Fibroblast of peridontal ligament (primary cell): ENCODE data around the gene UBXN7.
"Not testable (repeated sequence)": the region's sequence is repeated elsewhere in the genome, so short reads cannot be mapped to it uniquely, and the experiment has no call there.

ENCODE experiments used
- DNase-seq: peaks from one replicate; pipeline ENCODE4 v3.0.0-alpha.2; 2010; ENCODE audit errors: extremely low read depth

Gene UBXN7

DNA sequence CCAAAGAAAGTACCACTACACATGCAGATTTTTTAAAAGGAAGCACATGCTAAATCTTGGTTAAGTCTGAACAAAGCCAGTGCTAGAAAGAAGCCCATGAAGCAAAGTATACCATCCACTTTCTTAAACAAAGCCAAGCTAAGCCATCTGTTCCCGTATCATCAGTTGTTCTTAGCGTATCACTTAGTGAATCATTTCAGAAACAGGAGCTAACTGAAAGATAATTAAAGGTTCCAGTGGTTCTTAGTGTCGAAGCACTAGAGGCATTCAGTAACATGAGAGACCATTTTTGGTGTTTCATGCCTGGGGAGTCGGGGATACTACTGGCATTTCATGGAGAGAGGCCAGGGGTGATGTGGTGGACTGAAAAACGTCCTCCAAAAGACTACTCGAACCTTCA, 12.8 kb downstream of the UBXN7 start:
- DNase-seq = no peak

DNA sequence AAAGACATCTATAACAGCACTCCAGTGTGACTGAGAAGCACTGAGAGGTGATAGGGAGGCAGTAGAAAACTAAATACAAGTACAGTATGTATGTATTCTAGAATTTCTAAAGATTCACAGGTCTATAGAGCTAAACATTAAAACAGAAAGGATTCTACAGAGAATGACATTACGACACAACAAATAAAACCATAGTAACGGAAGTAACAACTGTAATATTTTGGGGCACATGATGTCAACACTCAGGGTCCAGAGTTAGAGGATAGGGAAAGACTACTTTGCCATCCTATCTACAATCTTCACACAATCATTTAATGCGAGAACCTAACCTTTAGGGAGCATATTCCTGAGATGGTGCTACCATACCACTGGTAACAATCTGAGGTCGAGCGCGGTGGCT, 13.6 kb downstream of the UBXN7 start:
- DNase-seq = no peak

DNA sequence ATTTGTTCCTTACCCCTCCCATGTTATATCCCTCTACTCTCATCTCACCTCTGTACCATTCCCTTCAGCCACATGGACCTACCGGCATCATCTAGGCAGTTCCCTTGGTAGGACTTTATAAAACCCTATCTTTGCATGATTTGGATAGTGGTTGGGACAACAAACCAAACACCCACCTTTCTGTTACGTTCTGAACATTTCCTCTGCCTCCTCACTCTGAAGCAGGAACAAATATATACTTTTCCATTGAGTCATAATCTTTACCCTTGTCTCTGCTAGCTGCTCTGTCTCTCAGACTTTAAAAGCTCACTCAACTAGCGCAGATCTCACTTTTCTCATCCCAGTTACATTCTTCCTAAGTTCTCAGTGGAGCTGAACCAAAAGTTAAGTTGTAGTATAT, 17.8 kb downstream of the UBXN7 start:
- peak; percentile 14 for DNase-seq

DNA sequence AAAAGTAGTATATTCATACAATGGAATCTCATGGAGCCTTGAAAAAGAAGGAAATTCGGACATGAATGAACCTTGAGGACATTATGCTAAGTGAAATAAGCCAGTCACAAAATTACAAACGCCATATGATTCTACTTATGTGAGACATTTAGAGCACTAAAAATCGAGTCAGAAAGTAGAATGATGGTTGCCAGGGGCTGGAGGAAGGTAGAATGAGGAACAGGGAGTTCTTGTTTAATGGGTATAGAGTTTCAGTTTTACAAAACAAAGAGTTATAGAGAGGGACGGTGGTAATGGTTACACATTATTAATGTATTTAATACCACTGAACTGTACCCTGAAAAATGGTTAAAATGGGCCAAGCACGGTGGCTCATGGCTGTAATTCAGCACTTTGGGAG, 19.5 kb downstream of the UBXN7 start:
- no peak for DNase-seq

DNA sequence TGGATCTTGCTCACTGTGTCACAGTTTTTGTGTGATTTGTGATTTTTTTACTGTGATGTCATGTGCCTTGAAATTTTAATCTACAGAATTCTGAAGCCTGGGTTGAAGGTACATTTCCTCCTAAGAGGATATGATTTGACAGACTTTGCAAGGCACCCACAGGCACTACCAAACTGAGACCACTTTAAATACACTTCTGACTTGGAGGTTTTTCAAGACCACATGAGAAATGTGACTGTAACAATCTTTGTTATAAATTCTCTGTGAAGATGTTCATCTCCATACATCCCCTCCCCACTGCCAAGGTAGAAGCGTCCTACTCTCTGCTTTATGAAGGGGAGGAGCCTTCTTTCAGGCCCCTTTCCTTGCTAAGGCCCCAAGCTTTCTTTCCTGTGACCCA, 22.8 kb downstream of the UBXN7 start:
- DNase-seq = no peak

DNA sequence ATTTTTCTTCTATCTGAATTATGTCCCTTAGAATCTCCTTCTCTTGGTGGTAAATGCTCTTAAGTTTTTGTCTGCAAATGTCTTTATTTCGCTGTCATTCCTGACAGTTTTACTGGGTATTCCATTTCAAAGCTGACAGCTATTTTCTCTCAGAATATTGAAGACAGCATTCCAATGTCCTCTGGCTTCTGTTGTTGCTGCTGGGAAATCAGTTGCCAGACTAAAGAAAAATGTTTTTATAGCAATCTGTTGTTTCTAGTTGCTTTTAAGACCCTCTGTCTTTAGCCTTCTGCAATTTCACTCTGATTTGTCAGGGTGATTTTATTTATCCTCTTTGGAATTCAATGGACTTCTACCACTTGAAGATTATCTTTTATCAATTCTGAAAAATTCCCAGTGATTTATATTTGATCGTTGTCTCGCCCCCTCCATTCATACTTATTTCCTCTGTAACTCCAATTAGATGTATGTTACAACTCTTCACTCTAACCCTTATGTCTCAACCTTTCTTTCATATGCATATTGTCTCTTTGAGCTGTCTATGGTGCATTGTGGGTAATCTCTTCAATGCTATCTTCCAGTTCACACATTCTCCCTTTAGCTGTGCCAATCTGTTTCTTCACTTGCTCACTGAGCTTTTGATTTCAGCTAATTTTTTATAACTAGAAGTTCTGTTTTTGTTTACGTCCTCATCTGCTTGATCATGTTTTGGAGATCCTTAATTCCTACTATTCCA, 23.5 kb downstream of the UBXN7 start:
- DNase-seq = no peak

DNA sequence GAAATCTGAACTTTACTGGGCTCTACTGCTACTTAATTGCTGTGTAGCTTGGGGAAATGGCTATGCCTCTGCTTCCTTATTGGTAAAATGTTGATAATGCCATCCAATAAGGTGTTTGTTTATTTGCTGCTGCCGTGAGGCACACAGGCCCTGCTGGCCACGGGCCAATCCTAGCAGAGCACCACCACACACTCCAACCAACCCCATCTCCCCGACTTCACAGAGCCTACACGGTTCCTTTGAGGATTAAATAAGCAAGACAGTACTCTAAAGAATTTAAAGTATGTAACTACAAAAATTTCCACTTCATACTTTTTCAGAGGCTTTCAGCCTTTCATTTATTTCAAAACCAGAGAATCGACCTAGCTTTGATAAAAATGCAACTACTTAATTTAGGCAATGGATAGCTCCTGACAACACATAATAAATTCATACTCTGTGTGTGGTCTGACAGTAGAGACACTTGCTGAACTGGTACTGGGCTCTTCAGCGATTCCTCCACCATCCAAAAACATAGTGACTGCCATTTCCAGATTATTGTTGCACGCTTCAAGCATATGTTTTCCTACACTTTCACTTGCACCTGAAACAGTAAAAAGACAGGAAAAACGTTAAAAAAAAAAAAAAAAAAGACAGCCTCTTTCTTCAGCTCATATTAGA, 25.3 kb downstream of the UBXN7 start:
- peak; percentile 67 for DNase-seq

DNA sequence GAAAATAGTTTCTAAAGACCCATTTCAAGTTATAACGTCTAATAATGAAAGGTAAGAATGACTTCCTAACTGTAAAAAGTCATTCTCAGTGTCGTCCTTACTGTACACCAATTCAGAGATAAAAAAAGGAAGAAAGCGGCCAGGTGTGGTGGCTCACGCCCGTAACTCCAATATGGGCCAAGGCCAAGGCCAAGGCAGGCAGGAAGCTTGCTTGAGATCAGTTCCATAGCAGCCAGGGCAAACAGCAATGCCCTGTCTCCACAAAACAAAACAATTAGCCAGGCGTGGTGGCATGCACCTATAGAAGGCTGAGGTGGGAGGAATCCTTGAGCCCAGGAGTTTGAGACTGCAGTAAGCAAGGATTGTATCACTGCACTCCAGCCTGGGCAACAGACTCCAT, 31.9 kb downstream of the UBXN7 start:
- no peak for DNase-seq

DNA sequence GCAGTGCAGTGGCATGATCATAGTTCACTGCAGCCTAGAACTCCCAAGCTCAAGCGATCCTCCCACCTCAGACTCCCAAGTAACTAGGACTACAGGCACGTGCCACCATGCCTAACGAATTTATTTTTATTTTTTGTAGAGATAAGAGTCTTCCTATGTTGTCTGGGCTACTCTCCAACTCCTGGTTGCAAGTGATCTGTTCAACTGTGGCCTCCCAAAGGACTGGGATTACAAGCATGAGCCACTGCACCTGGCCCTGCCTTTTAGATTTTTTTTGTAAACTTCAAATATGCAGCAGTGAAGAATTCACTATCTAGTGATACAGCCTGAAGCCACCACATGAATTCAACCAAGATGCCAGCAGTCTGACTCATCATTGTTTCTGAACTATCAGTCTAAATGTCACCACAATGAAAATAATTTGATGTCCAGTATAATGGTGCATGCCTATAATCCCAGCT, 32.7 kb downstream of the UBXN7 start:
- peak; percentile 40 for DNase-seq

DNA sequence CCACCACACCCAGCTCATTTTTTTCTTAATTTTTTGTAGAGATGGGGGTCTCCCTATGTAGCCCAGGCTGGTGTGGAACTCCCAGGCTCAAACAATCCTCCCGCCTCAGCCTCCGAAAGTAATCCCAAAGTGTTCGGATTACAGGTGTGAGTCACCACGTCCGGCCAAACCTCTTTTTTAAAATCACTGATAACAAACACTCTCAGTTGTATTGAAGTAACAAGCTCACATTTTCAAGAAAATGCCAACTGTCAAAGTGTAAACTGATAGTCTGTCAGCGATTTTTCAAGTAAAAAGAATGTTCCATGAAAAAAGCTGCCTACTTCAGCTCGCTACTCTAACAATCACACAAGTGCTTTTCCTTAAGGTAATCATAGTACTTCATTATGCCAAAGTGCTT, 33.4 kb downstream of the UBXN7 start:
- no peak for DNase-seq

DNA sequence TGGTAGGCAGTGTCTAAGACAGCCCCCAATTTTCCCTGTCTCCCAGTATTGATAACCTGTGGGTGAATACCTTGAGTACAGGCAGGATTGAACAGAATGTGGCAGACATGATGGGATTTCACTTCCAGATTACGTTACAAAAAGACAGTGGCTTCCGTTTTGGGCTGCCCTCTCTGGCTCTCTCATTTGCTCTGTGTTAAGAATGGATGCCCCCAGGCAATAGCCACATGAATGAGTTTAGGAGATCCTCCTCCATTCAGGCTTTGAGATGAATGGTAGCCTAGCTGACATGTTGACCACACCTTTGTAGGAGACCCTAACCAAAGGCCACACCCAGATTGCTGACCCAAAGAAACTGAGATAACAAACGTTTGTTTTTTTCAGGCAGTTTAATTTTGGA, 34.3 kb downstream of the UBXN7 start:
- no peak for DNase-seq

DNA sequence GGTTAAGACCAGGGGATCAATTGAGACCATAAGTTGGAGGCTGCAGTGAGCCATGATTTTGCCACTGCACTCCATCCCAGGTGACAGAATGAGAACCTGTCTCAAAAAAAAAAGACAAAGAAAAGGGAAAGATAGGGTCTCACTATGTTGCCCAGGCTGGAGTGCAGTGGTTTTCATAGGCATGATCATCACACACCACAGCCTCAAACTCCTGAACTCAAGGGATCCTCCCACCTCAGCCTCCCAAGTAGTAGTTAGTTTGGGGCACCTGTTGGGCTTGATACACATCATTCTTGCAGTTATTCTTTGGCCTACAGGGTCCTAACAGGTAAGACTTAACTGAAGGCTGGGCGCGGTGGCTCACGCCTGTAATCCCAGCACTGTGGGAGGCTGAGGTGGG, 42.1 kb downstream of the UBXN7 start:
- no peak for DNase-seq

DNA sequence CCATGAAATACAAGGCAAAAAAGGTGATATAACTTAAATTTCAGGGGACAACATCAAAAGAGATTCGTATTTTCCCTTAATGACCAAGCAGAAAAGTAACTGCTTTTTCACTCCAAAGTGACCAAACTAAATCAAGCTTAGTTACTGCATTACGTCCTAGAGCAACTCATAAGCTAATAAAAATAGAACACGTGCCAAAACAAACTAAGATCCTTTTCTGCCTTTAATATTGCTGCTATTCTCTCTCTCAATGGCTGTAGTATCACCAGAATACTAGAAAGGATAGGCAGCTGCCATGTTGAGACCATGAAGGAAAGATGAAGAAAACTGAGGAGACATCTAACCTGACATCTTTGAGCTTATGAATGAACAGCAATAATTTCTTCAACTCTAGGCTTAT, 43.3 kb downstream of the UBXN7 start:
- DNase-seq = no peak

DNA sequence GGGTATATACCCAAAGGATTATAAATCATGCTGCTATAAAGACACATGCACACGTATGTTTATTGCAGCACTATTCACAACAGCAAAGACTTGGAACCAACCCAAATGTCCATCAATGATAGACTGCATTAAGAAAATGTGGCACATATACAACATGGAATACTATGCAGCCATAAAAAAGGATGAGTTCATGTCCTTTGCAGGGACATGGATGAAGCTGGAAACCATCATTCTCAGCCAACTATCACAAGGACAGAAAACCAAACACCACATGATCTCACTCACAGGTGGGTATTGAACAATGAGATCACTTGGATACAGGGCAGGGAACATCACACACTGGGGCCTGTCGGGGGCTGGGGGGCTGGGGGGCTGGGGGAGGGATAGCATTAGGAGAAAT, 44.3 kb downstream of the UBXN7 start:
- not testable (repeated sequence) for DNase-seq

DNA sequence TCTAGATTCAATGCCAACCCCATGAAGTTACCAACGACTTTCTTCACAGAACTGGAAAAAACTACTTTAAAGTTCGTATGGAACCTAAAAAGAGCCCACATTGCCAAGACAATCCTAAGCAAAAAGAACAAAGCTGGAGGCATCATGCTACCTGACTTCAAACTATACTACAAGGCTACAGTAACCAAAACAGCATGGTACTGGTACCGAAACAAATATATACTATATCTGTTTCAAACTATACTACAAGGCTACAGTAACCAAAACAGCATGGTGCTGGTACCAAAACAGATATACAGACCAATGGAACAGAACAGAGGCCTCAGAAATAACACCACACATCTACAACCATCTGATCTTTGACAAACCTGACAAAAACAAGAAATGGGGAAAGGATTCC, 45.4 kb downstream of the UBXN7 start:
- not testable (repeated sequence) for DNase-seq

DNA sequence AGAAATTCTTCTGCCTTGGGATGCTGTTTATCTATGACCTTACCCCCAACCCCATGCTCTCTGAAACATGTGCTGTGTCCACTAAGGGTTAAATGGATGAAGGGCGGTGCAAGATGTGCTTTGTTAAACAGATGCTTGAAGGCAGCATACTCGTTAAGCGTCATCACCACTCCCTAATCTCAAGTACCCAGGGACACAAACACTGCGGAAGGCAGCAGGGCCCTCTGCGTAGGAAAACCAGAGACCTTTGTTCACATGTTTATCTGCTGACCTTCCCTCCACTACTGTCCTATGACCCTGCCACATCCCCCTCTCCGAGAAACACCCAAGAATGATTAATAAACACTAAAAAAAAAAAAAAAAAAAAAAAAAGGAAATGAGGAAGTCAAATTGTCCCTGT, 46.2 kb downstream of the UBXN7 start:
- not testable (repeated sequence) for DNase-seq

DNA sequence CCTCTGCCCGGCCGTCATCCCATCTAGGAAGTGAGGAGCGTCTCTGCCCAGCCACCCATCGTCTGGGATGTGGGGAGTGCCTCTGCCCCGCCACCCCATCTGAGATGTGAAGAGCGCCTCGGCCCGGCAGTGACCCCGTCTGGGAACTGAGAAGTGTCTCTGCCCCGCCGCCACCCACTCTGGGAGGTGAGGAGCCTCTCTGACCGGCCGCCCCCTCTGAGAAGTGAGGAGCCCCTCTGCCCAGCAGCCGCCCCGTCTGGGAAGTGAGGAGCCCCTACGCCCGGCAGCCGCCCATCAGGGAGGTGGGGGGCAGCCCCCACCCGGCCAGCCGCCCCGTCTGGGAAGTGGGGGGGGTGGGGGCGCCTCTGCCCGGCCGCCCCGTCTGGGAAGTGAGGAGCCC, 46.8 kb downstream of the UBXN7 start:
- DNase-seq = not testable (repeated sequence)

DNA sequence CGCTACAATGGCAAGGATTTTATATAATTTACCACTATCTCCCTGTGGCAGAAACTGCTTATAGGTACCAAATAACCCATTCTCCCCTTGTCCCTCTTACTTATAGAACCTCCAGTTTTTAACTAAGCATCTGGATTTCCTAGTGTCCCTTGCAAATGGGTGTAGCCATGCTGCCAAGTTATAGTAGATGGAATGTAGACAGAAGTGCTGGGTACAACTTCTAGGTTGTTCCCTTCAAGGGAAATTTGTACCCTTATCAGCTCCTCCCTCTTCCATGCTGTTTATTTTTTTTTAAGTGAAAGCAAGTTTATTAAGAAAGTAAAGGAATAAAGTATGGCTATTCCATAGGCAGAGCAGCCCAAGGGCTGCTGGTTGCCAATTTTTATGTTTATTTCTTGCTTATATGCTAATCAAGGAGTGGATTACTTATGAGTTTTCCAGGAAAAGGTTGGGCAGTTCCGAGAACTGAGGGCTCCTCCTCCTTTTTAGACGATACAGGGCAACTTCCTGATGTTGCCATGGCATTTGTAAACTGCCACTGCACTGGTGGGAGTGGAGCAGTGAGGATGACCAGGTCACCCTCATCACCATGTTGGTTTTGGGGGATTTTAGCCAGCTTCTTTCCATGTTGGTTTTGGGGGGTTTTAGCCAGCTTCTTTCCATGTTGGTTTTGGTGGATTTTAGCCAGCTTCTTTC, 53.9 kb downstream of the UBXN7 start:
- DNase-seq = no peak

DNA sequence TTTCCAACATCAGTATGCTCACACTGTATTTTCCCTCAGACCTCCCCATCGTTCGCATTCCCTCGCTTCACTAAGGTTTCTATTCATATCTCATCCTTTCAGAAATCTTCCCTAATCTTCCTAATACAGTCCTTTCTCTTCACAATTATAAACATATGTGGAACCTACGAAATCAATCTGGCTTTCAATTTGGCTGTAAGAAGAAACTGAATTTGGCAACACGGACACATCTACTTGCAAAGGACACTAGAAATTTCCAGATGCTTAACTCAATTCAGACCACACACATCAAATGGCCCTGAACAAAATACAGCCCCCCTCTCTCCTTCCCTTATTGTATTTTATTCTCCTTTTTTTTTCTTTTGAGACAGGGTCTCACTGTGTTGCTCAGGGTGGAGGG, 54.9 kb downstream of the UBXN7 start:
- peak; percentile 11 for DNase-seq

DNA sequence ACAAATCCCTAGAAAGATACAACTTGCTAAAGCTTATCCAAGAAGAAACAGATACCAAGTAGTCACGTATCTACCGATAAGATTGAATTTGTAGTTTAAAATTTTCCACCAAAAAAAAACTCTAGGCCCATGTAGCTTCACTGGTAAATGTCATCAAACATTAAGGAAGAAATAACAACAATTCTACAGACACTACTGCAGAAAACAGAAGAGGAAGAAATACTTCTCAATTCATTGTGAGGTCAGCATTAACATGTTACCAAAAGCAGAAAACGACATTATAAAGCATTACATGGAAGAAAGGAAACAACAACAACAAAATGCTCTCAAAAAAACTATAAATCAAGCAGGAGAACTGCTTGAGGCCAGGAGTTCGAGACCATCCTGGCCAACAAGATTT, 66.5 kb downstream of the UBXN7 start:
- no peak for DNase-seq

DNA sequence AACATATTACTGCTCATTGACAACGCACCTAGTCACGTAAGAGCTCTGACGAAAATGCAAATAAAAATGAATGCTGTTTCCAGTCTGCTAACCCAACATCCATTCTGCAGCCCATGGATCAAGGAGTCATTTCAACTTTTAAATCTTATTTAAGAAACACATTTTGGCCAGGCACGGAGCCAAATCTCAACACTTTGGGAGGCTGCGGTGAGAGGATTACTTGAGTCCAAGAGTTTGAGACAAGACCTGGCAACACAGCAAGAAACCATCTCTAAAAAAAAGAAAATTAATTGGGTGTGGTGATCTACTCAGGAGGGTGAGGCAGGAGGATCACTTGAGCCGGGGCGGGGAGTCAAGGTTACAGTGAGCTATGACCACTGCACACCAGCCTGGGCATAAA, 71.6 kb downstream of the UBXN7 start:
- DNase-seq = no peak

DNA sequence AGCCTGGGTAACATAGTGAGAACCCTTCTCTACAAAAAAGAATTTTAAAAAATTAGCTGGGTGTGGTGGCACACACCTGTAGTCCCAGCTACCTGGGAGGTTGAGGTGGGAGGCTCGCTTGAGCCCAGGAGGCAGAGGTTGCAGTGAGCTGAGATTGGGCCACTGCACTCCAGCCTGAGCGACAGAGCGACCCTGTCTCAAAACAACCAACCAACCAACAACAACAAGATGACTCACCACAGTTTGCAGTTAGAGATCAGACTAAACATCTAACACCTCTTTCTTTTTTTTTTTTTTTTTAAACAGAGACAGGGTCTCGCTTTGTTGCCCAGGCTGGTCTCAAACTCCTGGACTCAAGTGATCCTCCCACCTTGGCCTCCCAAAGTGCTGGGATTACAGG, 73.7 kb downstream of the UBXN7 start:
- DNase-seq = not testable (repeated sequence)

DNA sequence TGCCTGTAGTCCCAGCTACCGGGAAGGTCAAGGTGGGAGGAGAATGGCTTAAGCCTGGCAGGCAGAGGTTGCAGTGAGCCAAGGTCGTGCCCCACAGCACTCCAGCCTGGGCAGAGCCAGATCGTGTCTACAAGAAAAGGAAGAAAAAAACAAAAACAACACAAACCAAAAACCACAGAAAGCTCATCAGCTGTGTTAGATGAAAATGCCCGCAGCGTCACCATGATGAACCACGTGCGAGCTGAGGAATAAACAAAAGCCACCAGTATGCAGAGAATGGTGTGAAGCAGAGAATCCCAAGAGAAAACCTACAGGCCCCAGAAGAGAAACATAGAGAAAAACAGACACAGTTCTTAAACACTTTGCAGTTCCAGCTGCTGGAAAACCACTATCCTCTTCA, 74.3 kb downstream of the UBXN7 start:
- DNase-seq = no peak
